Thymus (tissue), 14 donors: ENCODE measurements around the gene SPC25. TPM values are rescaled to one million over a fixed set of nuclear protein-coding genes. Genes with fewer than 3 reads are reported as not detected.
"Not testable (repeated sequence)": the region's sequence is repeated elsewhere in the genome, so short reads cannot be mapped to it uniquely, and the experiment has no call there.

Source experiments
- DNase-seq, 9 donors: peaks; one replicate each; pipeline ENCODE4 v3.0.0-alpha.2; 2013; ENCODE audit warnings: low spot score in 9 of 9, low read depth in 6 of 9, missing footprints in 1 of 9
- H3K27ac ChIP-seq, 2 donors: one replicate each; pipeline ENCODE4 v1.5.1; 2013; ENCODE audit warnings: control low read depth in 1 of 2, low read depth in 1 of 2, low read length in 1 of 2, mild to moderate bottlenecking in 1 of 2, moderate library complexity in 1 of 2
- H3K27me3 ChIP-seq, 2 donors: one replicate each; pipeline ENCODE4 v1.5.1; 2013; ENCODE audit warnings: low read length in 1 of 2; ENCODE audit not compliant: control insufficient read depth in 2 of 2, insufficient read depth in 1 of 2
- H3K36me3 ChIP-seq, 2 donors: one replicate each; pipeline ENCODE4 v1.5.1; 2013; ENCODE audit warnings: low read length in 1 of 2, mild to moderate bottlenecking in 1 of 2, moderate library complexity in 1 of 2; ENCODE audit not compliant: control insufficient read depth in 2 of 2, insufficient read depth in 2 of 2
- H3K4me1 ChIP-seq, 2 donors: one replicate each; pipeline ENCODE4 v1.5.1; 2013; ENCODE audit warnings: low read length in 2 of 2; ENCODE audit not compliant: control insufficient read depth in 2 of 2, insufficient read depth in 2 of 2
- H3K4me3 ChIP-seq, 2 donors: one replicate each; pipeline ENCODE4 v1.5.1; 2013; ENCODE audit warnings: low read length in 2 of 2, control low read depth in 1 of 2, mild to moderate bottlenecking in 1 of 2
- H3K9me3 ChIP-seq, 2 donors: one replicate each; pipeline ENCODE4 v1.5.1; 2013; ENCODE audit warnings: low read length in 1 of 2, mild to moderate bottlenecking in 1 of 2; ENCODE audit not compliant: control insufficient read depth in 2 of 2, insufficient read depth in 1 of 2
- WGBS: extraction: QIAGEN DNeasy Blood & Tissue Kit; methylation state at CpG from one replicate; pipeline ENCODE4 v1.1.7; 2013; 5-methylcytosine and 5-hydroxymethylcytosine counted together
- long read RNA-seq, 10 donors: transcript quantifications; one replicate each; lab custom pipeline, GENCODE V29; 2026
- polyA plus RNA-seq: library from polyadenylated mRNA; stranded (reverse); fragments of 200-250 nt; gene quantifications from one replicate; pipeline ENCODE4 v1.2.3, GENCODE V29; 2013
- total RNA-seq: library from RNA; stranded (reverse); fragments of 120-200 nt; gene quantifications from one replicate; pipeline ENCODE4 v1.2.4, GENCODE V29; 2013
- donor health status: healthy.

SPC25 gene
- total RNA-seq (16.0 TPM), polyA plus RNA-seq (1.8 TPM)
- long read RNA-seq, donor 1, partial matches to known transcripts = 0 of 3 reads
- long read RNA-seq, donor 1, other reads (novel, unspliced or antisense) = 0 of 3 reads
- long read RNA-seq, donor 2, transcript SPC25-201 (7 exons, 1,354 nt) = major isoform, 40 of 45 reads
- long read RNA-seq, donor 2, partial matches to known transcripts = 5 of 45 reads
- long read RNA-seq, donor 2, other reads (novel, unspliced or antisense) = 0 of 45 reads
- long read RNA-seq, donor 3, transcript SPC25-201 (7 exons, 1,354 nt) = major isoform, 38 of 43 reads
- long read RNA-seq, donor 3, partial matches to known transcripts = 5 of 43 reads
- long read RNA-seq, donor 3, other reads (novel, unspliced or antisense) = 0 of 43 reads
- long read RNA-seq, donor 4, transcript SPC25-201 (7 exons, 1,354 nt) = major isoform, 10 of 10 reads
- long read RNA-seq, donor 4, partial matches to known transcripts = 0 of 10 reads
- long read RNA-seq, donor 4, other reads (novel, unspliced or antisense) = 0 of 10 reads
- long read RNA-seq, donor 5, transcript SPC25-201 (7 exons, 1,354 nt) = major isoform, 40 of 47 reads
- long read RNA-seq, donor 5, partial matches to known transcripts = 7 of 47 reads
- long read RNA-seq, donor 5, other reads (novel, unspliced or antisense) = 0 of 47 reads
- long read RNA-seq, donor 6, transcript SPC25-201 (7 exons, 1,354 nt) = major isoform, 18 of 18 reads
- long read RNA-seq, donor 6, partial matches to known transcripts = 0 of 18 reads
- long read RNA-seq, donor 6, other reads (novel, unspliced or antisense) = 0 of 18 reads
- long read RNA-seq, donor 7, transcript SPC25-201 (7 exons, 1,354 nt) = major isoform, 23 of 23 reads
- long read RNA-seq, donor 7, partial matches to known transcripts = 0 of 23 reads
- long read RNA-seq, donor 7, other reads (novel, unspliced or antisense) = 0 of 23 reads
- long read RNA-seq, donor 8, transcript SPC25-201 (7 exons, 1,354 nt) = major isoform, 8 of 8 reads
- long read RNA-seq, donor 8, partial matches to known transcripts = 0 of 8 reads
- long read RNA-seq, donor 8, other reads (novel, unspliced or antisense) = 0 of 8 reads
- long read RNA-seq, donor 9, transcript SPC25-201 (7 exons, 1,354 nt) = major isoform, 25 of 25 reads
- long read RNA-seq, donor 9, partial matches to known transcripts = 0 of 25 reads
- long read RNA-seq, donor 9, other reads (novel, unspliced or antisense) = 0 of 25 reads
- long read RNA-seq, donor 10, transcript SPC25-201 (7 exons, 1,354 nt) = major isoform, 19 of 19 reads
- long read RNA-seq, donor 10, partial matches to known transcripts = 0 of 19 reads
- long read RNA-seq, donor 10, other reads (novel, unspliced or antisense) = 0 of 19 reads

GRCh38 chr2:168890006-168890782, at the start of gene SPC25:
SPC25 (minus strand) TSS chr2:168890430; CDS start chr2:168889519, 911 bp downstream.
- WGBS = 1% methylated on average over 38 of the region's 38 CpGs
- DNase-seq = peak; percentile 74 to 96 (median 89)
- peaks cover 0 to 12% of the 10 kb centered on the region in 2 donors for H3K36me3 ChIP-seq
- peaks cover 6 to 8% of the 10 kb centered on the region in 2 donors for H3K4me1 ChIP-seq
- H3K27ac ChIP-seq = peak within 1 kb of the TSS in 1 of 2 donors; percentile 4
- H3K9me3 ChIP-seq = no peaks in the 10 kb centered on the region
- peak within 1 kb of the TSS; percentile 47 to 63 for H3K4me3 ChIP-seq
- H3K27me3 ChIP-seq = no peaks in the 10 kb centered on the region

GRCh38 chr2:168939918-168940317, 49.7 kb upstream of the SPC25 start:
- 98% methylated on average over 4 of the region's 4 CpGs for WGBS
- no peak overlapping the region for H3K4me3 ChIP-seq
- H3K36me3 ChIP-seq = no peaks in the 10 kb centered on the region
- H3K27ac ChIP-seq = no peak overlapping the region
- no peaks in the 10 kb centered on the region for H3K4me1 ChIP-seq
- no peaks in the 10 kb centered on the region for H3K27me3 ChIP-seq
- H3K9me3 ChIP-seq = no peaks in the 10 kb centered on the region
- no peak for DNase-seq

GRCh38 chr2:168939061-168939460, 48.8 kb upstream of the SPC25 start:
- no peak overlapping the region for H3K27ac ChIP-seq
- no peaks in the 10 kb centered on the region for H3K36me3 ChIP-seq
- H3K4me1 ChIP-seq = no peaks in the 10 kb centered on the region
- H3K4me3 ChIP-seq = no peak overlapping the region
- WGBS = 99% methylated on average over 1 of the region's 1 CpG
- no peaks in the 10 kb centered on the region for H3K27me3 ChIP-seq
- no peaks in the 10 kb centered on the region for H3K9me3 ChIP-seq
- no peak for DNase-seq

- no peak for DNase-seq
- no peaks in the 10 kb centered on the region for H3K36me3 ChIP-seq
- H3K27ac ChIP-seq = no peak overlapping the region
- WGBS = 77% methylated on average over 14 of the region's 14 CpGs
- H3K4me3 ChIP-seq = no peak overlapping the region
- H3K4me1 ChIP-seq = no peaks in the 10 kb centered on the region
- H3K9me3 ChIP-seq = no peaks in the 10 kb centered on the region
- no peaks in the 10 kb centered on the region for H3K27me3 ChIP-seq
Measured at GRCh38 chr2:168935810-168936581, 45.8 kb upstream of the SPC25 start.

GRCh38 chr2:168934826-168935225, 44.6 kb upstream of the SPC25 start:
- Histone ChIP-seq H3K4me3 (no peak overlapping the region), H3K27me3 (no peaks in the 10 kb centered on the region), H3K9me3 (no peaks in the 10 kb centered on the region), H3K27ac (no peak overlapping the region), H3K4me1 (no peaks in the 10 kb centered on the region), H3K36me3 (no peaks in the 10 kb centered on the region)
- no peak for DNase-seq
- 95% methylated on average over 2 of the region's 2 CpGs for WGBS

GRCh38 chr2:168932174-168932573, 41.9 kb upstream of the SPC25 start:
- WGBS = 94% methylated on average over 4 of the region's 4 CpGs
- not testable (repeated sequence) for H3K36me3 ChIP-seq, H3K4me1 ChIP-seq, H3K4me3 ChIP-seq, H3K27me3 ChIP-seq, H3K27ac ChIP-seq, H3K9me3 ChIP-seq, DNase-seq

GRCh38 chr2:168930242-168930641, 40.0 kb upstream of the SPC25 start:
- Histone ChIP-seq H3K27ac (no peak overlapping the region), H3K4me1 (no peaks in the 10 kb centered on the region), H3K9me3 (no peaks in the 10 kb centered on the region), H3K36me3 (no peaks in the 10 kb centered on the region), H3K27me3 (no peaks in the 10 kb centered on the region), H3K4me3 (no peak overlapping the region)
- DNase-seq = no peak
- 100% methylated on average over 1 of the region's 1 CpG for WGBS

GRCh38 chr2:168929031-168929430, 38.8 kb upstream of the SPC25 start:
- H3K36me3 ChIP-seq = no peaks in the 10 kb centered on the region
- H3K27ac ChIP-seq = no peak overlapping the region
- WGBS = 90% methylated on average over 3 of the region's 3 CpGs
- H3K4me3 ChIP-seq = no peak overlapping the region
- no peaks in the 10 kb centered on the region for H3K27me3 ChIP-seq
- no peak for DNase-seq
- no peaks in the 10 kb centered on the region for H3K4me1 ChIP-seq
- H3K9me3 ChIP-seq = no peaks in the 10 kb centered on the region
